ENCODE measurements around the gene STRIP2.
"Not testable (repeated sequence)": the region's sequence is repeated elsewhere in the genome, so short reads cannot be mapped to it uniquely, and the experiment has no call there.

STRIP2 gene

DNA sequence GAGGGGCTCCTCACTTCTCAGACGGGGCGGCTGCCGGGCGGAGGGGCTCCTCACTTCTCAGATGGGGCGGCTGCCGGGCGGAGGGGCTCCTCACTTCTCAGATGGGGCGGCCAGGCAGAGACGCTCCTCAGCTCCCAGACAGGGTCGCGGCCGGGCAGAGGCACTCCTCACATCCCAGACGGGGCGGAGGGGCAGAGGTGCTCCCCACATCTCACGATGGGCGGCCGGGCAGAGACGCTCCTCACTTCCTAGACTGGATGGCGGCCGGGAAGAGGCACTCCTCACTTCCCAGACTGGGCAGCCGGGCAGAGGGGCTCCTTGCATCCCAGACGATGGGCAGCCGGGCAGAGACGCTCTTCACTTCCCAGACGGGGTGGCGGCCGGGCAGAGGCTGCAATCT, 42.2 kb downstream of the STRIP2 start:
- H3K9me3 ChIP-seq (ENCODE audit: control insufficient read depth, insufficient read depth, low read length); H3K27me3 ChIP-seq (ENCODE audit: control insufficient read depth, insufficient read depth, low read length); H3K36me3 ChIP-seq (ENCODE audit: control insufficient read depth, insufficient read depth, low read length); H3K4me3 ChIP-seq (ENCODE audit: low read depth, low read length); H3K27ac ChIP-seq (ENCODE audit: low read depth, low read length); H3K4me1 ChIP-seq (ENCODE audit: control insufficient read depth, insufficient read depth, low read length); H3K9ac ChIP-seq (ENCODE audit: low read depth, low read length): not testable (repeated sequence)

DNA sequence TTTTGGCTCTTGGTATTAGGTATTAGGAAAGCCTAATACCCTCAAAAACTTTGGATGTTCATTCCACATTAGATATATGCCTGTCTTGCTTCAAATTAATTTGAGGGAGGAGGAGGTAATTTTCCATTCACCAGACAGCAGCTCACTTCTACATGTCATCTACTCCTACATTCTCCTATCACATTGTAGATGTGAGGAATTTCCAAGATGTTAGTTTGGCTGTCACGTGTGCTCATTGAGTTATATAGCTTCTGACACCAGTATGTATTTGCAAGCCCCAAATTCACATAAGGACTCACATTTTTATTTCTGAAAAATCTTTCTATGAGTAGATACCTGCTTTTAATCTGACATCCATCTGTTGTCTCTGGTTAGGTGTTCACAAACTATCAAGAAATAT, 45.6 kb downstream of the STRIP2 start:
- Histone ChIP-seq H3K4me1 (ENCODE audit: control insufficient read depth, insufficient read depth, low read length) (no peaks in the 10 kb centered on the region), H3K9me3 (ENCODE audit: control insufficient read depth, insufficient read depth, low read length) (no peaks in the 10 kb centered on the region), H3K36me3 (ENCODE audit: control insufficient read depth, insufficient read depth, low read length) (peaks cover 6% of the 10 kb centered on the region; the same call in 1 of the 2 replicates), H3K27ac (ENCODE audit: low read depth, low read length) (no peak overlapping the region), H3K9ac (ENCODE audit: low read depth, low read length) (no peak overlapping the region), H3K27me3 (ENCODE audit: control insufficient read depth, insufficient read depth, low read length) (no peaks in the 10 kb centered on the region), H3K4me3 (ENCODE audit: low read depth, low read length) (no peak overlapping the region)

DNA sequence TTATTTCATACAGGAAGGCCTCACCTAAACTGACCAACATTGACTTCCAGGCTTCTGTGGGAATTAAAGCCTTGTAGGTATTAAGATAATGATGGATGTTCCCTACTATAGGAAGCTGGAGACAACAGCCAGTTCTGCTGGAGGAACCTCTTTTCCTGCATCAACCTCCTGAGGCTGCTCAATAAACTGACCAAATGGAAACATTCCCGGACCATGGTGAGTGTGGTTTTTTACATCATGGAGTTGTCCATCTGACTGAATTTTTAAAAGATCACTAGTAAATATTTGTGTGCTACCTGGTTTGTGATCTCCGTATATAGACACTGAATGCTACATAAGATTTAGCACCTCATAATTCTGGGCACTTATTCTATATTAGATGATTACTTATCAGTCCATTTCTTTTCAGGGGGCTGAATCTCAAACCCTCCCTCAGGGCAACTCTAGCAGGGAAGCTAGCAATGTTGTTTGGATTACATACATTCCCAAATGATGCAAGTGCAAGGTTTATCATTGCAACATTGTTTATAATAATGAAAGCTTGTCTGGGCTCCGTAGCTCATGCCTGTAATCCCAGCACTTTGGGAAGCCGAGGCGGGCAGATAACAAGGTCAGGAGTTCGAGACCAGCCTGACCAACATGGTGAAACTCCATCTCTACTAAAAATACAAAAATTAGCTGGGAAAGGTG, 46.6 kb downstream of the STRIP2 start:
- no peaks in the 10 kb centered on the region for H3K9me3 ChIP-seq (ENCODE audit: control insufficient read depth, insufficient read depth, low read length)
- peaks cover 11% of the 10 kb centered on the region; the same call in 1 of the 2 replicates for H3K36me3 ChIP-seq (ENCODE audit: control insufficient read depth, insufficient read depth, low read length)
- no peak overlapping the region for H3K9ac ChIP-seq (ENCODE audit: low read depth, low read length)
- no peaks in the 10 kb centered on the region for H3K4me1 ChIP-seq (ENCODE audit: control insufficient read depth, insufficient read depth, low read length)
- no peaks in the 10 kb centered on the region for H3K27me3 ChIP-seq (ENCODE audit: control insufficient read depth, insufficient read depth, low read length)
- H3K4me3 ChIP-seq (ENCODE audit: low read depth, low read length) = no peak overlapping the region
- no peak overlapping the region for H3K27ac ChIP-seq (ENCODE audit: low read depth, low read length)

DNA sequence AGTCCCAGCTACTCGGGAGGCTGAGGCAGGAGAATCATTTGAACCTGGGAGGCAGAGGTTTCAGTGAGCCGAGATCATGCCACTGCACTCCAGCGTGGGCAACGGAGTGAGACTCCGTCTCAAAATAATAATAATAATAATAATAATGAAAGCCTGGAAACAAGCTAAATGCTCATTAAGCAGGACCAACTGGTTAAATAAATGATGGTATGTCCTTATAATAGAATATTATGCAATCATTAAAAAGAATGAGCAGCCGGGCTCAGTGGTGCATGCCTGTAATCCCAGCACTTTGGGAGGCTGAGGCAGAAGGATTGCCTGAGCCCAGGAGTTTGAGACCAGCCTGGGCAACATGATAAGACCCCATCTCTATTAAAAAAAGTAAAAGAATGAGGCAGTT, 47.1 kb downstream of the STRIP2 start:
- not testable (repeated sequence) for H3K4me3 ChIP-seq (ENCODE audit: low read depth, low read length)

DNA sequence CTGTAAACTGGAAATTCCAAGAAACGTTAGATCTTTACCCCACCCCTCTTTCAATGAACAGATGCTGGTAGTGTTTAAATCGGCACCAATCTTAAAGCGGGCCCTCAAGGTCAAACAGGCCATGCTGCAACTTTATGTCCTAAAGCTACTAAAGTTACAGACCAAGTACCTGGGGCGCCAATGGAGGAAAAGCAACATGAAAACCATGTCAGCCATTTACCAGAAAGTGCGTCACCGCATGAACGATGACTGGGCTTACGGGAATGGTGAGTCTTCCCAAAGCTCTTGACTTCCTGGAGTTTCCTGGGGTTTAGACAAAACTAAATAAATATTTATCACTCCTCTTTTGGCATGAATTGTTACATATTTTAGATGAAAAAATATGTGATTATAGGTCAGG, 48.5 kb downstream of the STRIP2 start:
- Histone ChIP-seq H3K27me3 (ENCODE audit: control insufficient read depth, insufficient read depth, low read length) (no peaks in the 10 kb centered on the region), H3K4me3 (ENCODE audit: low read depth, low read length) (no peak overlapping the region), H3K9me3 (ENCODE audit: control insufficient read depth, insufficient read depth, low read length) (no peaks in the 10 kb centered on the region), H3K27ac (ENCODE audit: low read depth, low read length) (no peak overlapping the region), H3K36me3 (ENCODE audit: control insufficient read depth, insufficient read depth, low read length) (peaks cover 15% of the 10 kb centered on the region; the same call in 1 of the 2 replicates), H3K4me1 (ENCODE audit: control insufficient read depth, insufficient read depth, low read length) (no peaks in the 10 kb centered on the region), H3K9ac (ENCODE audit: low read depth, low read length) (no peak overlapping the region)

More for the DNA sequence above, 47.1 kb downstream of the STRIP2 start:
- H3K36me3 ChIP-seq (ENCODE audit: control insufficient read depth, insufficient read depth, low read length) = peaks cover 13% of the 10 kb centered on the region; the same call in 1 of the 2 replicates
- H3K27ac ChIP-seq (ENCODE audit: low read depth, low read length); H3K27me3 ChIP-seq (ENCODE audit: control insufficient read depth, insufficient read depth, low read length); H3K9me3 ChIP-seq (ENCODE audit: control insufficient read depth, insufficient read depth, low read length); H3K4me1 ChIP-seq (ENCODE audit: control insufficient read depth, insufficient read depth, low read length); H3K9ac ChIP-seq (ENCODE audit: low read depth, low read length): not testable (repeated sequence)

DNA sequence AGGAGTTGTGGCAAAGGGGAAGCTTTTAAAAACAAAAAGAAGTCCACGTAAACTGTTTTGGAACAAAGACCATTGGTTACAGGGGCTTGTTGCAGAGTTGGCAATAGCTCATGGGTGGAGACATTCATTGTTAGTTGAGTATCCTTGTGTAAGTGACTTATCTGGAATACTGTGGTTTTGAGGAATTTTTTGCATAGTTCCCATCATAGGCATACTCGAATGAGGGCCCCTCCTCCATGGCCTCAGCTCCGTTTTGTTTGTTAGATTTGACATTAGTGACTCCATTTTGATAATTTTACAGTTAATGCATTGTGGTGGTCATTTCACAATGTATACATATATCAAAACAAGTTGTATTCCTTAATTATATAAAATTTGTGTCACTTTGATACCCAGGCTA, 55.3 kb downstream of the STRIP2 start:
- no peaks in the 10 kb centered on the region for H3K9me3 ChIP-seq (ENCODE audit: control insufficient read depth, insufficient read depth, low read length)
- H3K4me1 ChIP-seq (ENCODE audit: control insufficient read depth, insufficient read depth, low read length) = no peaks in the 10 kb centered on the region
- H3K4me3 ChIP-seq (ENCODE audit: low read depth, low read length) = no peak overlapping the region
- H3K9ac ChIP-seq (ENCODE audit: low read depth, low read length) = no peak overlapping the region
- no peak overlapping the region for H3K27ac ChIP-seq (ENCODE audit: low read depth, low read length)
- H3K36me3 ChIP-seq (ENCODE audit: control insufficient read depth, insufficient read depth, low read length) = peaks cover 14% of the 10 kb centered on the region; the same call in 1 of the 2 replicates
- no peaks in the 10 kb centered on the region for H3K27me3 ChIP-seq (ENCODE audit: control insufficient read depth, insufficient read depth, low read length)

DNA sequence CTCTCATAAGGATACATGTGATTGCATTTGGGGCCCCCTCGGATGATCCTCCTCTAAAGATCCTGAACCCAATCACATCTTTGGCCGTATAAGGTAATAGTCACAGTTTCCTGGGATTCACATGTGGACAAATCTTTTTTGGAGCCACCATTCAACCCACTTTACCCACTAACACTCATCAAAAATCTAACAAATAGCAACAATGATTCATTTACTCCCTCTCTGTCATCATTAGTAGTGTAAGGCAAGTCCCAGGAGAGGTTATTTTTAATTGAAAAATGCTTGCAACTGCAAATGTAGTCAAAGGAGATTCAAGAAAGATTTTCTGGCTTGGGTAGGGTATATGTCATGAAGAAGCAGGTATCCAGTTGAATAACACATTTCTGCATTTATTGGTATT, 58.2 kb downstream of the STRIP2 start:
- no peak overlapping the region for H3K27ac ChIP-seq (ENCODE audit: low read depth, low read length)
- no peak overlapping the region for H3K4me3 ChIP-seq (ENCODE audit: low read depth, low read length)
- H3K36me3 ChIP-seq (ENCODE audit: control insufficient read depth, insufficient read depth, low read length) = 0 out of 2 replicates have a peak, but pooled peaks cover 3% of the 10 kb centered on the region
- no peaks in the 10 kb centered on the region for H3K9me3 ChIP-seq (ENCODE audit: control insufficient read depth, insufficient read depth, low read length)
- H3K4me1 ChIP-seq (ENCODE audit: control insufficient read depth, insufficient read depth, low read length) = no peaks in the 10 kb centered on the region
- H3K27me3 ChIP-seq (ENCODE audit: control insufficient read depth, insufficient read depth, low read length) = no peaks in the 10 kb centered on the region
- no peak overlapping the region for H3K9ac ChIP-seq (ENCODE audit: low read depth, low read length)

DNA sequence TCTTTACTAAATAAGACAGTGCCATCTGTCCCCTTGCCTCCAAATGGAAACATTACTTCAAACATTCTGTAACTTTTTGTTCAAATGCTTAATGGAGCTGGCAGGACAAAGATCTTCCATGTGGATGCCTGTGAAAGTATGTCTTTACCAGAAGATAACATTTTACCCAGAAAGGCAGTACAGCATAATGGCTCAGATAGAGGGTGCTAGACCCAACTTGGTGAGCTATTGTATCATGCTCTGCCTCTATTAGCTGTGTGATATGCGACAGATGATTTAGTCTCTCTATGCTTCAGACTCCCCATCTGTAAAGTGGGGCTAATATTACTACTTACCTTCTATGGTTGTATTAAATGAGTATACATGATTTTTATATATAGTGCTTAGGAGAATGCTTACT, 59.3 kb downstream of the STRIP2 start:
- Histone ChIP-seq H3K36me3 (ENCODE audit: control insufficient read depth, insufficient read depth, low read length) (no peaks in the 10 kb centered on the region), H3K9me3 (ENCODE audit: control insufficient read depth, insufficient read depth, low read length) (no peaks in the 10 kb centered on the region), H3K4me3 (ENCODE audit: low read depth, low read length) (no peak overlapping the region), H3K27me3 (ENCODE audit: control insufficient read depth, insufficient read depth, low read length) (no peaks in the 10 kb centered on the region), H3K27ac (ENCODE audit: low read depth, low read length) (no peak overlapping the region), H3K9ac (ENCODE audit: low read depth, low read length) (no peak overlapping the region), H3K4me1 (ENCODE audit: control insufficient read depth, insufficient read depth, low read length) (no peaks in the 10 kb centered on the region)

DNA sequence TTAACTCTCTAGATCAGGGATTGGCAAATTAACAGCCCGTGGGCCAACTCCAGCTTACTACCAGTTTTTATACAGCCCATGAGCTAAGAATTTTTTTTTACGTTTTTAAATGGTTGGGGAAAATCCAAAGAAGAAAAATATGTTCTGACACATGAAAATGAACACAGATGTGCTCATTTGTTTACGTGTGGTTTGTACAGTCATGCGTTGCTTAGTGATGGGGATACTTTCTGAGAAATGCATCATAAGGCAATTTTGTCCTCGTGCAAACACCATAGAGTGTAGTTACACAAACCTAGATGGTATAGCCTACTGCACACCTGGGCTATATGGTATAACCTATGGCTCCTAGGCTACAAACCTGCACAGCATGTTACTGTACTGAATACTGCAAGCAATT, 59.8 kb downstream of the STRIP2 start:
- Histone ChIP-seq H3K4me1 (ENCODE audit: control insufficient read depth, insufficient read depth, low read length) (no peaks in the 10 kb centered on the region), H3K9ac (ENCODE audit: low read depth, low read length) (no peak overlapping the region), H3K27ac (ENCODE audit: low read depth, low read length) (no peak overlapping the region), H3K27me3 (ENCODE audit: control insufficient read depth, insufficient read depth, low read length) (no peaks in the 10 kb centered on the region), H3K4me3 (ENCODE audit: low read depth, low read length) (no peak overlapping the region), H3K36me3 (ENCODE audit: control insufficient read depth, insufficient read depth, low read length) (no peaks in the 10 kb centered on the region), H3K9me3 (ENCODE audit: control insufficient read depth, insufficient read depth, low read length) (no peaks in the 10 kb centered on the region)

DNA sequence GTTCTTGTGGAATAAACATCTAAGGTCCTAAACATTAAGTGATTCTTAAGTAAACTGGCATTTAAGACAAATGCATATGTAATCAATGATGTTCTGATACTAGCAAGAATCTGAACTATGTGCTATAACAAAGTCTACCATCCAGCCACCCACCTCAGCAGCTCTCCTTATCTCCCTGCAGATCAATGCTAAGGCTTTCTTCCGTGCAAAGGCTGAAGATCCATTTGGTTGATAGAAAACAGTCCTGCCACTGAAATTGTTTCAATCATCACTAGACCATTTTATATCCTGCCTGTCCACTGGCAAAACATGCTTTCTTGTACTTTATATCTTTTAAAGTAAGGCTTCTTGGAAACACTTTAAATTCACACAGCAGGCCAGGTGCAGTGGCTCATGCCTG, 61.8 kb downstream of the STRIP2 start:
- H3K36me3 ChIP-seq (ENCODE audit: control insufficient read depth, insufficient read depth, low read length) = no peaks in the 10 kb centered on the region
- H3K9me3 ChIP-seq (ENCODE audit: control insufficient read depth, insufficient read depth, low read length) = no peaks in the 10 kb centered on the region
- no peak overlapping the region for H3K9ac ChIP-seq (ENCODE audit: low read depth, low read length)
- H3K27me3 ChIP-seq (ENCODE audit: control insufficient read depth, insufficient read depth, low read length) = peaks cover 3% of the 10 kb centered on the region
- no peaks in the 10 kb centered on the region for H3K4me1 ChIP-seq (ENCODE audit: control insufficient read depth, insufficient read depth, low read length)
- H3K27ac ChIP-seq (ENCODE audit: low read depth, low read length) = no peak overlapping the region
- H3K4me3 ChIP-seq (ENCODE audit: low read depth, low read length) = no peak overlapping the region

DNA sequence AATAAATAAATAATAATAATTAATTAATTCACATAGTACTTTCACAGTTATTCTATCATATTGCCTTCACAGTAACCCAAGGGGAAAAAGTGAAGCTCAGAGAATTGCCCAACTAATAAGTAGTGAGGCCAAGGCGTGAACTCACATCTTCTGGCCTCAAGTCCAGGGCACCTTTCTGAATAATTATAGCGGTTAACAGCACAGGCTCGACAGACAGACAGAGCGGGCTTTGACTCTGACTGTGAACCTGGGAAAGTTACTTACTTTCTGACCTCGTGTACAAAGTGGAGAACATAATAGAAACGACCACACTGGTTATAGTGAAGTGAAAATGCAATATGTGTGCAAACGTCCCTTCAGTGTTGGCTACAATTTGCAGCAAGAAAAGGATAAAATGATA, 62.4 kb downstream of the STRIP2 start:
- Histone ChIP-seq H3K4me1 (ENCODE audit: control insufficient read depth, insufficient read depth, low read length) (no peaks in the 10 kb centered on the region), H3K9me3 (ENCODE audit: control insufficient read depth, insufficient read depth, low read length) (no peaks in the 10 kb centered on the region), H3K36me3 (ENCODE audit: control insufficient read depth, insufficient read depth, low read length) (no peaks in the 10 kb centered on the region), H3K4me3 (ENCODE audit: low read depth, low read length) (no peak overlapping the region), H3K9ac (ENCODE audit: low read depth, low read length) (no peak overlapping the region), H3K27ac (ENCODE audit: low read depth, low read length) (no peak overlapping the region), H3K27me3 (ENCODE audit: control insufficient read depth, insufficient read depth, low read length) (peaks cover 10% of the 10 kb centered on the region)
